Retina (tissue), 1 donor: Measurements from ENCODE around the gene LRRN3.

Experiments used
- DNase-seq: peaks from one replicate; pipeline ENCODE4 v3.0.0-alpha.2; 2016

Gene LRRN3

GRCh38 chr7:111173528-111173927, 82.6 kb downstream of the LRRN3 start:
- DNase-seq: no peak

DNA sequence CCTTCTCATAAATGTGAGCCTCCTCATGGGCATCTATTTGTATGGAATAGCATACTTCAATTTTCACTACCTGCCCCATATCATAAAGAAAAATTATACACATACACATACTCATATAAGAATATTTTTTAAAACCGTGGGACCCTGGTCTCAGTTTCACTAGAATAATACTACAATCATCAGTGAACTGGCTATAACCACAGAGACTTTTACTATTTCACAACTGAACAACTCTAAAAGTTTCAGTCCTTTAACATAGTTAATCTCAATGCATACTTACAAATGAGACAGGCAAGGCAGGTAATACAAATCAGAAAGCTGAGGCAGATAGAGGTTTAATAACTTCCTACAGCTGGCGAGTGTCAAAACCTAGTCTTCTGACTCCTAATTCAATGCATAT, 83.1 kb downstream of the LRRN3 start:
- DNase-seq: no peak

DNA sequence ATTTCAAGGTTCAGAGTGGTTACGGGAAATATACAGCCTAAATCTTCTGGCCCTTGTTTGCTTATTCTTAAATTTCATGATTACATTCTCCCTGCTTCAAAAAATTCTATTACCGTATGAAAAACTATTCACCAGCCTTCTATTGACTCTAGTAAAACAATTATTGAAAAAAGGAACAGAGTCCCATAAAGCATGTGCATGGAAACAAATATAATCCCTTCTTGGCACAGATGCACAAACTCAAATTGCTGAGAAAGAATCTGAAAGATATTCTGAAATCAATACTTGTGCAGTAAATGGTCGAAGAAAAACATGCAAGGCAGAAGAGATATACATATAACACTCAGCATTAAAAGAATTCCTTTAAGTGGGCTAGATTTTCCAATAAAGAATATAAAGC, 83.6 kb downstream of the LRRN3 start:
- no peak for DNase-seq
